ENCODE results near the gene ANAPC15. TPM values are rescaled to one million over a fixed set of nuclear protein-coding genes. Genes with fewer than 3 reads are reported as not detected.

The ANAPC15 gene
- 14.3 and 15.2 TPM in 2 replicates for total RNA-seq

DNA sequence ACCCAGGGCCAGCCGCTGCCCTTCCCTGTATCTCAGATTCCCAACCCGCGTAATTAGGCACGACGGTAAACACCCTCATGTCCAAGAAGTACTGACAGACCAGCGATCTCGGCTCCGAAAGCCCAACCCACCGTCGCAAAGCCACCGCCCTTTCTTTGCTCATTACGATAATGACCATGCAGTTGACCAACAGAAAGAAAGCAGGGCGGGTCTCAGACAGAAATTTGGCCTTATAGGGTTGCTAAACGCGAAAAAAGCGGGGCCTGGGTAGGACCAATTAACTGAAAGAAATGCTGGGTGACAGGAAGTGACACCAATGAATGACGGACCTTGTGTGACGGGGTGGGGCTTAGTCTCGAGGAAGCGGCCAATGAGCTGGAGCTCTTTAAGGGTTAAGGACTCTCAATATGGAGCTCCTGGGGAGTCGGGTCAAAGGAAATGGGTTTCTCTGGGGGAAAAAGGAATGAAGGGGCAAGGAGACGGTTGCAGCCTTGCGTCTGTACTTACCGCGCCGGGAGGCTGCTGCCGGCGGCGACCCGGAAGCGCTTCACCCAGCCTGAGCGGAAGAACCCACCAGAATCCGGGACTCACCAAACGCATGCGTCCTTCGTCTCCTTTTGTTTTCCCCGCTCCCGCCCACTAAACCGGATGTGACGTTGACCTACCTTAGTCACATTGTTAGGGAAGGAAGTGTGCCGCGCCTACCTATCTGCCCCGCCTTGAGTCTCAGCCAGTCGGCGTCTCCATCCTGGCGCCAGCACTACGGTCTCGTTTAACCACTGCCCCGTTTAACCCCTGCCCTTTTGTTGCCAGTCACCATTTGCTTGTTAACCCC, at the start of gene ANAPC15:
ANAPC15 (minus strand) TSS at position 553 of the 835 bp plus-strand sequence. CDS start 1,419 bp downstream, outside the sequence.

GRCh38 chr11:72135473-72135872, 23.0 kb upstream of the ANAPC15 start, which contains the start of gene FOLR3:
FOLR3 (plus strand) TSS chr11:72135725; CDS start chr11:72135953, 228 bp downstream.

GRCh38 chr11:72105888-72106287, 6.6 kb downstream of the ANAPC15 start, which contains the start of gene TOMT:
TOMT (plus strand) TSS chr11:72105924; CDS start chr11:72105952, 28 bp downstream.

GRCh38 chr11:72102946-72103753, 9.3 kb downstream of the ANAPC15 start, which contains the start of gene LAMTOR1:
LAMTOR1 (minus strand) TSS chr11:72103297; CDS start chr11:72103224, 73 bp downstream.

GRCh38 chr11:72080326-72081183, 31.9 kb downstream of the ANAPC15 start, which contains the start of the genes LRRC51 and NUMA1:
LRRC51 (plus strand) TSS chr11:72080850; CDS start chr11:72089084, 8,234 bp downstream.
NUMA1 (minus strand) TSS chr11:72080542; CDS start chr11:72035943, 44,599 bp downstream.

Other genes starting within 250 kb of the ANAPC15 start
- not detected in 2 replicates for gene DEFB131B, start 234.2 kb downstream of the ANAPC15 start, total RNA-seq
- 2.2 and 7.5 TPM in 2 replicates for gene XNDC1N, start 184.1 kb downstream of the ANAPC15 start, total RNA-seq
- gene RNF121, start 183.6 kb downstream of the ANAPC15 start, total RNA-seq = 11.5 and 28.4 TPM in 2 replicates
- 0.24 and 0.64 TPM in 2 replicates for gene IL18BP, start 113.8 kb downstream of the ANAPC15 start, total RNA-seq
- gene NUMA1, start 32.2 kb downstream of the ANAPC15 start, total RNA-seq = 53.3 and 90.4 TPM in 2 replicates
- 3.2 and 4.8 TPM in 2 replicates for gene LRRC51, start 31.8 kb downstream of the ANAPC15 start, total RNA-seq
- 81.2 and 103 TPM in 2 replicates for gene LAMTOR1, start 9.4 kb downstream of the ANAPC15 start, total RNA-seq
- not detected in 2 replicates for gene TOMT, start 6.8 kb downstream of the ANAPC15 start, total RNA-seq
- gene FOLR3, start 23.0 kb upstream of the ANAPC15 start, total RNA-seq = 10.7 and 14.2 TPM in 2 replicates
- gene FOLR1, start 79.4 kb upstream of the ANAPC15 start, total RNA-seq = 2.1 and 5.3 TPM in 2 replicates
- not detected in 2 replicates for gene FOLR2, start 104.1 kb upstream of the ANAPC15 start, total RNA-seq
- gene INPPL1, start 112.1 kb upstream of the ANAPC15 start, total RNA-seq = 18.1 and 28.9 TPM in 2 replicates
- not detected in 2 replicates for gene PHOX2A, start 131.5 kb upstream of the ANAPC15 start, total RNA-seq

All from tracheal epithelial cell (primary cell).